ENCODE data around the gene TMEM116.

The TMEM116 gene

DNA sequence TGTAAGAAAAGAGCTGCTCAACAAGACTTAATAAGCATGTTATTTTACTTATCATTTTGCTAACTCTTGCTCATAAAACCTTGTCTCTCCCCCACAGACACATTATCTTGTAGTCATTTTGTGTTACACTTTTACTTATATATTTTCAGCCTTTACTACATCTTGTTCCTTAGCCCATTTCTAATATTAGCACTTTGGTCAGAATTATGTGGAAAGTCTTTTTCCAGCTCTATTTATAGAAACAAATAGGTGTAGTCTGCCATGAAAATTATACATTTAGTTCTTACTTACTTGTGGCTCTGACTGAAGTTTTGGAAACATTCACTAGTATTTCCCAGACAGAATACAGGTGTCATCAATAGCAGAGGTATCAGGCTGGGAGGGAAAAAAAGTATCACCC is 76.1 kb downstream of the TMEM116 start:
- Histone ChIP-seq H3K4me1 (ENCODE audit: control insufficient read depth, low read length) (no peaks in the 10 kb centered on the region), H3F3A (ENCODE audit: control insufficient read depth, insufficient read depth) (no peaks in the 10 kb centered on the region)
- TF ChIP-seq EZH2phosphoT487 (IDR thresholded peaks at IDR 0.05; ENCODE audit: borderline replicate concordance, low read length): no peak
- TF ChIP-seq, protein P1, sequence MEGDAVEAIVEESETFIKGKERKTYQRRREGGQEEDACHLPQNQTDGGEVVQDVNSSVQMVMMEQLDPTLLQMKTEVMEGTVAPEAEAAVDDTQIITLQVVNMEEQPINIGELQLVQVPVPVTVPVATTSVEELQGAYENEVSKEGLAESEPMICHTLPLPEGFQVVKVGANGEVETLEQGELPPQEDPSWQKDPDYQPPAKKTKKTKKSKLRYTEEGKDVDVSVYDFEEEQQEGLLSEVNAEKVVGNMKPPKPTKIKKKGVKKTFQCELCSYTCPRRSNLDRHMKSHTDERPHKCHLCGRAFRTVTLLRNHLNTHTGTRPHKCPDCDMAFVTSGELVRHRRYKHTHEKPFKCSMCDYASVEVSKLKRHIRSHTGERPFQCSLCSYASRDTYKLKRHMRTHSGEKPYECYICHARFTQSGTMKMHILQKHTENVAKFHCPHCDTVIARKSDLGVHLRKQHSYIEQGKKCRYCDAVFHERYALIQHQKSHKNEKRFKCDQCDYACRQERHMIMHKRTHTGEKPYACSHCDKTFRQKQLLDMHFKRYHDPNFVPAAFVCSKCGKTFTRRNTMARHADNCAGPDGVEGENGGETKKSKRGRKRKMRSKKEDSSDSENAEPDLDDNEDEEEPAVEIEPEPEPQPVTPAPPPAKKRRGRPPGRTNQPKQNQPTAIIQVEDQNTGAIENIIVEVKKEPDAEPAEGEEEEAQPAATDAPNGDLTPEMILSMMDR (IDR thresholded peaks at IDR 0.05; ENCODE audit: low read depth, low read length, poor library complexity, severe bottlenecking): no peak

DNA sequence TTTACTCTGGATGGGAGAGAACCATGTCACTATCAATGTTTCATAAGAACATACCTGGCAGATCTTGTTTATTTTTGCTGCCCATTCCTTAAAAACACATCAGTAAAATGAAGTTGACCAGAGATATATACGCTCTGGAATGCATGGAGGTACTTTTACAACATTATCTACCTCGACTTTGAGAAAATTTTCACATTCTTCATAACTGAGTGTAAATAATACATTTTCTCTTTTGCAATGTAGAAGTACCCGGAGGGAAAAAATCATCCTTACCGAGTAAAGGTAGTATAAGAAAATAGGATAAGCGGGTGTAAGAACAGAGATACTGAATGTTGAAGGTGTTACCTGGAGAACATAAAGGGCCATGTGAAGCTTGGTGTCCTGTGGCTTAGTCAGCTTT is 80.7 kb downstream of the TMEM116 start:
- H3K79me2 ChIP-seq (ENCODE audit: control insufficient read depth, low read length): no peaks in the 10 kb centered on the region
- no peaks in the 10 kb centered on the region for H3K9me3 ChIP-seq (ENCODE audit: control insufficient read depth, insufficient read depth, low read length)
- H3K9me2 ChIP-seq (replicated peaks; ENCODE audit: control insufficient read depth, low read length): no peaks in the 10 kb centered on the region
- no peaks in the 10 kb centered on the region for H3F3A ChIP-seq (ENCODE audit: control insufficient read depth, insufficient read depth)
- no peak overlapping the region for H3K4me3 ChIP-seq (ENCODE audit: low read length)
- H4K20me1 ChIP-seq (ENCODE audit: control insufficient read depth, insufficient read depth, low read depth, low read length): no peaks in the 10 kb centered on the region
- no peaks in the 10 kb centered on the region for H3K4me1 ChIP-seq (ENCODE audit: control insufficient read depth, low read length)
- no peak overlapping the region for H3K4me2 ChIP-seq (ENCODE audit: low read length)
- no peaks in the 10 kb centered on the region for H3K36me3 ChIP-seq (ENCODE audit: control insufficient read depth, low read length)
- H3K27me3 ChIP-seq (ENCODE audit: control insufficient read depth, low read length): no peaks in the 10 kb centered on the region
- no peak overlapping the region for H3K27ac ChIP-seq (ENCODE audit: low read depth, low read length)
- TF ChIP-seq, protein P1 (IDR thresholded peaks at IDR 0.05; ENCODE audit: low read depth, low read length, poor library complexity, severe bottlenecking): no peak
- no peak for TF ChIP-seq EZH2phosphoT487 (IDR thresholded peaks at IDR 0.05; ENCODE audit: borderline replicate concordance, low read length)

More for the DNA sequence above, 76.1 kb downstream of the TMEM116 start:
- H3K36me3 ChIP-seq (ENCODE audit: control insufficient read depth, low read length): no peaks in the 10 kb centered on the region
- no peaks in the 10 kb centered on the region for H3K9me3 ChIP-seq (ENCODE audit: control insufficient read depth, insufficient read depth, low read length)
- H3K27me3 ChIP-seq (ENCODE audit: control insufficient read depth, low read length): no peaks in the 10 kb centered on the region
- H4K20me1 ChIP-seq (ENCODE audit: control insufficient read depth, insufficient read depth, low read depth, low read length): no peaks in the 10 kb centered on the region
- H3K4me2 ChIP-seq (ENCODE audit: low read length): no peak overlapping the region
- H3K9me2 ChIP-seq (replicated peaks; ENCODE audit: control insufficient read depth, low read length): no peaks in the 10 kb centered on the region
- no peak overlapping the region for H3K4me3 ChIP-seq (ENCODE audit: low read length)
- no peak overlapping the region for H3K27ac ChIP-seq (ENCODE audit: low read depth, low read length)
- H3K79me2 ChIP-seq (ENCODE audit: control insufficient read depth, low read length): no peaks in the 10 kb centered on the region

DNA sequence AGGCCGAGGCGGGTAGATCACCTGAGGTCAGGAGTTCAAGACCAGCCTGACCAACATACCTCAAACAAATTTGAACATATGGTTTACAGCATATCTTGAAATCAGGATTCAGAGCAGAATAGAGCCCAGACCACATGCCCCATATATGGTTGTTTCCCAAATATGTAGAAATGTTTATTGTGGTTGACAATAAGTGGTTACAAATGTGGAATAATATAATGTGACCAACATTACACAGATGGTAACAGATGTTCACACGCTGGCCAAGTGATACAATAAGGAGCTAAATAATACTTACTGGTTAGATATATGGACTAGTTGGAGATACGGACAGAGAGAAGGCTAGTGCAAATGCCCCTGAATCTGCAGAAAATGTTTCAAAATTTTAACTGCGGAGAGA is 85.6 kb downstream of the TMEM116 start:
- no peaks in the 10 kb centered on the region for H3K36me3 ChIP-seq (ENCODE audit: control insufficient read depth, low read length)
- TF ChIP-seq EZH2phosphoT487 (IDR thresholded peaks at IDR 0.05; ENCODE audit: borderline replicate concordance, low read length): no peak
- TF ChIP-seq, protein P1 (IDR thresholded peaks at IDR 0.05; ENCODE audit: low read depth, low read length, poor library complexity, severe bottlenecking): no peak
- H3K4me3 ChIP-seq (ENCODE audit: low read length): no peak overlapping the region
- H3K9me3 ChIP-seq (ENCODE audit: control insufficient read depth, insufficient read depth, low read length): no peaks in the 10 kb centered on the region
- H3K79me2 ChIP-seq (ENCODE audit: control insufficient read depth, low read length): no peaks in the 10 kb centered on the region
- no peaks in the 10 kb centered on the region for H3K27me3 ChIP-seq (ENCODE audit: control insufficient read depth, low read length)
- H3K4me2 ChIP-seq (ENCODE audit: low read length): no peak overlapping the region
- H3F3A ChIP-seq (ENCODE audit: control insufficient read depth, insufficient read depth): no peaks in the 10 kb centered on the region
- H3K4me1 ChIP-seq (ENCODE audit: control insufficient read depth, low read length): no peaks in the 10 kb centered on the region
- no peaks in the 10 kb centered on the region for H3K9me2 ChIP-seq (replicated peaks; ENCODE audit: control insufficient read depth, low read length)
- no peak overlapping the region for H3K27ac ChIP-seq (ENCODE audit: low read depth, low read length)
- no peaks in the 10 kb centered on the region; the same call in 1 of the 2 replicates for H4K20me1 ChIP-seq (ENCODE audit: control insufficient read depth, insufficient read depth, low read depth, low read length)

All from DOHH2 (cell line).